DOHH2 (cell line): ENCODE data around the gene RCAN3.
"Not testable (repeated sequence)": the region's sequence is repeated elsewhere in the genome, so short reads cannot be mapped to it uniquely, and the experiment has no call there.

ENCODE experiments used
- EZH2phosphoT487 ChIP-seq: fragments of 200-600 bp; sonication (generic); IDR thresholded peaks from 2 replicates; pipeline ENCODE4 v1.6.1; 2017; ENCODE audit warnings: borderline replicate concordance, mild to moderate bottlenecking, antibody characterized with exemption, low read length, moderate library complexity, mixed read lengths
- TF ChIP-seq, protein P1 (sequence below): fragments of 200-600 bp; sonication (generic); IDR thresholded peaks from one replicate; pipeline ENCODE4 v1.5.1; 2014; ENCODE audit warnings: antibody characterized with exemption, mild to moderate bottlenecking, low read depth, low read length; ENCODE audit not compliant: poor library complexity, severe bottlenecking

GRCh38 chr1:24462128-24462527 is 40.5 kb upstream of the RCAN3 start:
- TF ChIP-seq, protein P1, sequence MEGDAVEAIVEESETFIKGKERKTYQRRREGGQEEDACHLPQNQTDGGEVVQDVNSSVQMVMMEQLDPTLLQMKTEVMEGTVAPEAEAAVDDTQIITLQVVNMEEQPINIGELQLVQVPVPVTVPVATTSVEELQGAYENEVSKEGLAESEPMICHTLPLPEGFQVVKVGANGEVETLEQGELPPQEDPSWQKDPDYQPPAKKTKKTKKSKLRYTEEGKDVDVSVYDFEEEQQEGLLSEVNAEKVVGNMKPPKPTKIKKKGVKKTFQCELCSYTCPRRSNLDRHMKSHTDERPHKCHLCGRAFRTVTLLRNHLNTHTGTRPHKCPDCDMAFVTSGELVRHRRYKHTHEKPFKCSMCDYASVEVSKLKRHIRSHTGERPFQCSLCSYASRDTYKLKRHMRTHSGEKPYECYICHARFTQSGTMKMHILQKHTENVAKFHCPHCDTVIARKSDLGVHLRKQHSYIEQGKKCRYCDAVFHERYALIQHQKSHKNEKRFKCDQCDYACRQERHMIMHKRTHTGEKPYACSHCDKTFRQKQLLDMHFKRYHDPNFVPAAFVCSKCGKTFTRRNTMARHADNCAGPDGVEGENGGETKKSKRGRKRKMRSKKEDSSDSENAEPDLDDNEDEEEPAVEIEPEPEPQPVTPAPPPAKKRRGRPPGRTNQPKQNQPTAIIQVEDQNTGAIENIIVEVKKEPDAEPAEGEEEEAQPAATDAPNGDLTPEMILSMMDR: not testable (repeated sequence)
- TF ChIP-seq EZH2phosphoT487: not testable (repeated sequence)
